Liver (tissue), 9 donors: Measurements from ENCODE around the gene FOXJ2. TPM values are rescaled to one million over a fixed set of nuclear protein-coding genes. Genes with fewer than 3 reads are reported as not detected.
A peak's percentile ranks its signal among the peaks of the same experiment; 100 is the strongest.
"Not testable (repeated sequence)": the region's sequence is repeated elsewhere in the genome, so short reads cannot be mapped to it uniquely, and the experiment has no call there.

ENCODE experiments used
- DNase-seq: peaks from one replicate; pipeline ENCODE4 v3.0.0-alpha.2; 2017; ENCODE audit warnings: low spot score
- H3K27ac ChIP-seq, 2 donors: one replicate each; pipeline ENCODE4 v1.7.0; 2013; ENCODE audit warnings: inconsistent platforms in 2 of 2, low read length in 2 of 2, control low read depth in 1 of 2, low read depth in 1 of 2, mild to moderate bottlenecking in 1 of 2
- H3K27me3 ChIP-seq, 4 donors: one replicate each; pipeline versions ENCODE4 v1.6.1 to v1.7.0; 2013; ENCODE audit warnings: low read length in 3 of 4, inconsistent platforms in 1 of 4, mild to moderate bottlenecking in 1 of 4, moderate library complexity in 1 of 4; ENCODE audit not compliant: control insufficient read depth in 4 of 4, insufficient read depth in 4 of 4
- H3K36me3 ChIP-seq, 4 donors: one replicate each; pipeline versions ENCODE4 v1.6.1 to v1.7.0; 2013; ENCODE audit warnings: low read length in 3 of 4, mild to moderate bottlenecking in 3 of 4, low read depth in 1 of 4, moderate library complexity in 1 of 4; ENCODE audit not compliant: control insufficient read depth in 4 of 4, insufficient read depth in 3 of 4
- H3K4me1 ChIP-seq, 4 donors: one replicate each; pipeline versions ENCODE4 v1.6.1 to v1.7.0; 2013; ENCODE audit warnings: low read length in 3 of 4, mild to moderate bottlenecking in 3 of 4, moderate library complexity in 1 of 4; ENCODE audit not compliant: control insufficient read depth in 4 of 4, insufficient read depth in 4 of 4
- H3K4me3 ChIP-seq, 3 donors: one replicate each; pipeline versions ENCODE4 v1.6.1 to v1.7.0; 2013; ENCODE audit warnings: low read length in 3 of 3, control low read depth in 1 of 3, low read depth in 1 of 3, mild to moderate bottlenecking in 1 of 3
- H3K9ac ChIP-seq, 2 donors: one replicate each; pipeline ENCODE4 v1.7.0; 2013; ENCODE audit warnings: low read length in 2 of 2, mild to moderate bottlenecking in 2 of 2, moderate library complexity in 2 of 2, control low read depth in 1 of 2, low read depth in 1 of 2
- H3K9me3 ChIP-seq, 4 donors: one replicate each; pipeline versions ENCODE4 v1.6.1 to v1.7.0; 2013; ENCODE audit warnings: low read length in 3 of 4; ENCODE audit not compliant: control insufficient read depth in 4 of 4
- EGR1 ChIP-seq, 2 donors: IDR thresholded peaks; 2 replicates each; pipeline ENCODE4 v1.6.1; 2016 to 2018; ENCODE audit warnings: antibody characterized with exemption in 2 of 2, low read depth in 2 of 2
- FOXA1 ChIP-seq: IDR thresholded peaks from 2 replicates; pipeline ENCODE4 v1.6.1; 2016; ENCODE audit warnings: antibody characterized with exemption
- HNF4A ChIP-seq, 2 donors: conservative IDR thresholded peaks; 2 replicates each; pipeline ENCODE4 v1.6.1; 2016; ENCODE audit warnings: antibody characterized with exemption in 2 of 2, mild to moderate bottlenecking in 2 of 2
- JUND ChIP-seq, 2 donors: IDR thresholded peaks; 2 replicates each; pipeline ENCODE4 v1.6.1; 2016; ENCODE audit warnings: antibody characterized with exemption in 2 of 2
- RAD21 ChIP-seq, 2 donors: IDR thresholded peaks; 2 replicates each; pipeline ENCODE4 v1.6.1; 2016; ENCODE audit warnings: antibody characterized with exemption in 2 of 2, mild to moderate bottlenecking in 2 of 2
- RXRA ChIP-seq, 2 donors: IDR thresholded peaks; 2 replicates each; pipeline ENCODE4 v1.6.1; 2017 to 2018; ENCODE audit warnings: antibody characterized with exemption in 2 of 2, mild to moderate bottlenecking in 1 of 2
- SP1 ChIP-seq: IDR thresholded peaks from 2 replicates; pipeline ENCODE4 v1.6.1; 2018; ENCODE audit warnings: antibody characterized with exemption, mild to moderate bottlenecking
- WGBS: extraction: QIAGEN DNeasy Blood & Tissue Kit; methylation state at CpG from one replicate; pipeline ENCODE4 v1.1.7; 2013; 5-methylcytosine and 5-hydroxymethylcytosine counted together
- polyA plus RNA-seq, 2 donors: library from polyadenylated mRNA; stranded (reverse) in 1 of 2; unstranded in 1 of 2; fragments of 200-250 nt in 1 of 2; fragments of >200 nt in 1 of 2; fragmentation: Nextera tagmentation in 1 of 2; extraction: Ambion mirVana in 1 of 2; gene quantifications; one replicate each; pipeline versions ENCODE4 v1.2.1 to v1.2.3, GENCODE V29; 2013 to 2015
- total RNA-seq, 2 donors: library from RNA; depleted of rRNA; stranded (reverse); fragments of >200 nt; gene quantifications; one replicate each; pipeline ENCODE4 v1.2.3, GENCODE V29; 2014
- TF ChIP-seq, protein P1 (sequence below): IDR thresholded peaks from 2 replicates; pipeline ENCODE4 v1.6.1; 2016; ENCODE audit warnings: antibody characterized with exemption, mild to moderate bottlenecking
- TF ChIP-seq, protein P2 (sequence below): IDR thresholded peaks from 2 replicates; pipeline ENCODE4 v1.6.1; 2016; ENCODE audit warnings: antibody characterized with exemption
- TF ChIP-seq, protein P3 (sequence below): IDR thresholded peaks from 2 replicates; pipeline ENCODE4 v1.6.1; 2016; ENCODE audit warnings: antibody characterized with exemption
- TF ChIP-seq, protein P4 (sequence below): fragments of 150-350 bp; IDR thresholded peaks from 2 replicates; pipeline ENCODE4 v1.5.1; 2017; ENCODE audit warnings: improper control_type of control experiment, low read depth, low read length; ENCODE audit not compliant: missing input control
- donor health status: healthy.
- donor health status: healthy.
- donor health status: healthy.
- donor health status: healthy.
- donor health status: healthy.

FOXJ2 gene
- total and polyA plus RNA-seq, 4 donors, result 2.3 to 9.2 (median 3.7) TPM

DNA sequence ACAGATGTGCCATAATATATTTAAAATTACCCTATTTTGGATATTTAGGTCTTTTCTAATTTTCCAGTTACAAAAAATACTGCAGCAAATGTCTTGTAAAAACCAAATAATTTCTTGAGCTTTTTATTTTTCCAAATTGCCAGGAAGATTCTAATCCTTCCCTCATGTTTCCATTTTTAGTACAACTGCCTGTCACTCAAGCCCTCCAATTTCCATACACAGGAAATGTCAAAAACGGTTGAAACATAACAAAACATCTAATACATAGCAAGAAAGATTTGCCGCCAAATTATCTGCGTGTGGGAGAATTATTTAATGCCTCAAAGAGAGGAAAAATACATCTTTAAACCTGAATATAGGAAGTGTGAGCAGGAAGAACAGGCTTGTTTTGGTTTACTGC lies 2.3 kb upstream of the FOXJ2 start (continued):
- TF ChIP-seq, protein P1, sequence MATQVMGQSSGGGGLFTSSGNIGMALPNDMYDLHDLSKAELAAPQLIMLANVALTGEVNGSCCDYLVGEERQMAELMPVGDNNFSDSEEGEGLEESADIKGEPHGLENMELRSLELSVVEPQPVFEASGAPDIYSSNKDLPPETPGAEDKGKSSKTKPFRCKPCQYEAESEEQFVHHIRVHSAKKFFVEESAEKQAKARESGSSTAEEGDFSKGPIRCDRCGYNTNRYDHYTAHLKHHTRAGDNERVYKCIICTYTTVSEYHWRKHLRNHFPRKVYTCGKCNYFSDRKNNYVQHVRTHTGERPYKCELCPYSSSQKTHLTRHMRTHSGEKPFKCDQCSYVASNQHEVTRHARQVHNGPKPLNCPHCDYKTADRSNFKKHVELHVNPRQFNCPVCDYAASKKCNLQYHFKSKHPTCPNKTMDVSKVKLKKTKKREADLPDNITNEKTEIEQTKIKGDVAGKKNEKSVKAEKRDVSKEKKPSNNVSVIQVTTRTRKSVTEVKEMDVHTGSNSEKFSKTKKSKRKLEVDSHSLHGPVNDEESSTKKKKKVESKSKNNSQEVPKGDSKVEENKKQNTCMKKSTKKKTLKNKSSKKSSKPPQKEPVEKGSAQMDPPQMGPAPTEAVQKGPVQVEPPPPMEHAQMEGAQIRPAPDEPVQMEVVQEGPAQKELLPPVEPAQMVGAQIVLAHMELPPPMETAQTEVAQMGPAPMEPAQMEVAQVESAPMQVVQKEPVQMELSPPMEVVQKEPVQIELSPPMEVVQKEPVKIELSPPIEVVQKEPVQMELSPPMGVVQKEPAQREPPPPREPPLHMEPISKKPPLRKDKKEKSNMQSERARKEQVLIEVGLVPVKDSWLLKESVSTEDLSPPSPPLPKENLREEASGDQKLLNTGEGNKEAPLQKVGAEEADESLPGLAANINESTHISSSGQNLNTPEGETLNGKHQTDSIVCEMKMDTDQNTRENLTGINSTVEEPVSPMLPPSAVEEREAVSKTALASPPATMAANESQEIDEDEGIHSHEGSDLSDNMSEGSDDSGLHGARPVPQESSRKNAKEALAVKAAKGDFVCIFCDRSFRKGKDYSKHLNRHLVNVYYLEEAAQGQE, result no peak
- TF ChIP-seq SP1, result no peak
- no peak for TF ChIP-seq HNF4A (conservative IDR thresholded peaks at IDR 0.05)
- no peak for TF ChIP-seq JUND (IDR thresholded peaks at IDR 0.05)

DNA sequence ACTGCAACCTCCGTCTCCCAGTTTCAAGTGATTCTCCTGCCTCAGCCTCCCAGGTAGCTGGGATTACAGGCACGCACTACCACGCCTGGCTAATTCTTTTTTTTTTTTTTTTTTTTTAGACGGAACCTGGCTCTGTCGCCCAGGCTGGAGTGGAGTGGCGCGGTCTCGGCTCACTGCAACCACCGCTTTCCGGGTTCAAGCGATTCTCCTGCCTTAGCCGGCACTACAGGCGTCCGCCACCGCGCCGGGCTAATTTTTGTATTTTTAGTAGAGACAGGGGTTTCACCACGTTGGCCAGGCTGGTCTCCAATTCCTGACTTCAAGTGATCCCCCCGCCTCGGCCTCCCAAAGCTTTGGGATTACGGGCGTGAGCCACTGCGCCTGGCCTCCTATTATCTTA lies 1.5 kb upstream of the FOXJ2 start:
- DNase-seq, H3K9ac ChIP-seq, H3K27me3 ChIP-seq, H3K27ac ChIP-seq, H3K9me3 ChIP-seq, H3K4me3 ChIP-seq, H3K36me3 ChIP-seq: not testable (repeated sequence)
- WGBS, result 98% methylated on average over 23 of the region's 23 CpGs
- peaks cover 4 to 41% (median 26%) of the 10 kb centered on the region in 4 donors for H3K4me1 ChIP-seq

DNA sequence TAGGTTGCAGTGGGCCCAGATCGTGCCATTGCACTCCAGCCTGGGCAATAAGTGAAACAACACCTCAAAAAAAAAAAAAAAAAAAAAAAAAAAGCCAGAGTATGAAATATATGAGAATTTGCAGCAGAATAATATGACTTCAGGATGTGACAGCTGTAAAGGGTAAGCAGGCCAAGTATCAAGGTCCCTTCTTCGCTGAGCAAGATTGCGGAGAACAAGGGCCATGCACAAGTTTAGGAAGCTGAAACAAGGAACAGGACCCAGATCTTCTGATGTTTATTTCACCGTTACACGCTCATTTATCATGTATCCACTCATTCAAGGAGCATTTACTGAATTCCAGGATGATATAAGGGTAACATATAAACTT lies 659 bp upstream of the FOXJ2 start:
- 61% methylated on average over 5 of the region's 5 CpGs for WGBS
- no peak for DNase-seq
- H3K27ac ChIP-seq, result peak overlapping the region; percentile 8 to 39

More for the DNA sequence above, 659 bp upstream of the FOXJ2 start:
- Histone ChIP-seq H3K9ac (peak overlapping the region; percentile 39 to 71), H3K36me3 (no peaks in the 10 kb centered on the region), H3K4me1 (peaks cover 5 to 47% (median 27%) of the 10 kb centered on the region in 4 donors), H3K4me3 (peak overlapping the region in 2 of 3 donors; percentile 26 to 81), H3K9me3 (no peaks in the 10 kb centered on the region), H3K27me3 (no peaks in the 10 kb centered on the region)
- TF ChIP-seq FOXA1 (no peak), EGR1 (IDR thresholded peaks at IDR 0.05; ENCODE audit: low read depth in 2 of 2) (no peak), RAD21 (IDR thresholded peaks at IDR 0.05) (no peak), RXRA (IDR thresholded peaks at IDR 0.05) (no peak), HNF4A (conservative IDR thresholded peaks at IDR 0.05) (no peak)
- TF ChIP-seq, protein P2, sequence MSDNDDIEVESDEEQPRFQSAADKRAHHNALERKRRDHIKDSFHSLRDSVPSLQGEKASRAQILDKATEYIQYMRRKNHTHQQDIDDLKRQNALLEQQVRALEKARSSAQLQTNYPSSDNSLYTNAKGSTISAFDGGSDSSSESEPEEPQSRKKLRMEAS, result no peak
- TF ChIP-seq, protein P1, result no peak
- TF ChIP-seq, protein P3, sequence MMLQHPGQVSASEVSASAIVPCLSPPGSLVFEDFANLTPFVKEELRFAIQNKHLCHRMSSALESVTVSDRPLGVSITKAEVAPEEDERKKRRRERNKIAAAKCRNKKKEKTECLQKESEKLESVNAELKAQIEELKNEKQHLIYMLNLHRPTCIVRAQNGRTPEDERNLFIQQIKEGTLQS, result no peak
- TF ChIP-seq, protein P4, sequence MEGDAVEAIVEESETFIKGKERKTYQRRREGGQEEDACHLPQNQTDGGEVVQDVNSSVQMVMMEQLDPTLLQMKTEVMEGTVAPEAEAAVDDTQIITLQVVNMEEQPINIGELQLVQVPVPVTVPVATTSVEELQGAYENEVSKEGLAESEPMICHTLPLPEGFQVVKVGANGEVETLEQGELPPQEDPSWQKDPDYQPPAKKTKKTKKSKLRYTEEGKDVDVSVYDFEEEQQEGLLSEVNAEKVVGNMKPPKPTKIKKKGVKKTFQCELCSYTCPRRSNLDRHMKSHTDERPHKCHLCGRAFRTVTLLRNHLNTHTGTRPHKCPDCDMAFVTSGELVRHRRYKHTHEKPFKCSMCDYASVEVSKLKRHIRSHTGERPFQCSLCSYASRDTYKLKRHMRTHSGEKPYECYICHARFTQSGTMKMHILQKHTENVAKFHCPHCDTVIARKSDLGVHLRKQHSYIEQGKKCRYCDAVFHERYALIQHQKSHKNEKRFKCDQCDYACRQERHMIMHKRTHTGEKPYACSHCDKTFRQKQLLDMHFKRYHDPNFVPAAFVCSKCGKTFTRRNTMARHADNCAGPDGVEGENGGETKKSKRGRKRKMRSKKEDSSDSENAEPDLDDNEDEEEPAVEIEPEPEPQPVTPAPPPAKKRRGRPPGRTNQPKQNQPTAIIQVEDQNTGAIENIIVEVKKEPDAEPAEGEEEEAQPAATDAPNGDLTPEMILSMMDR, result no peak
